ENCODE measurements around the gene TKT.

GRCh38 chr3:53180305-53181023 is 75.4 kb downstream of the TKT start:
- TF ChIP-seq EGR1 (IDR thresholded peaks at IDR 0.05; ENCODE audit: borderline replicate concordance, low read depth, low read length) (no peak), CBX5 (IDR thresholded peaks at IDR 0.05; ENCODE audit: low read depth, low read length) (no peak), CTCF (IDR thresholded peaks at IDR 0.05; ENCODE audit: control extremely low read depth in 1 of 3, insufficient read depth in 1 of 3, low read depth in 1 of 3, low read length in 3 of 3) (no peak), FOSL1 (IDR thresholded peaks at IDR 0.05; ENCODE audit: insufficient read depth, low read depth, low read length) (no peak)

All from H1 (cell line).